Measurements from ENCODE around the gene THADA. TPM values are rescaled to one million over a fixed set of nuclear protein-coding genes. Genes with fewer than 3 reads are reported as not detected.

The THADA gene
- total and polyA plus RNA-seq, 2 donors, result 11.8 to 20.6 TPM

- DNase-seq (ENCODE audit: low read depth in 6 of 9, low spot score in 9 of 9), result peak in 6 of 9 donors; percentile 10 to 63 (median 33)
- Histone ChIP-seq H3K4me1 (ENCODE audit: control insufficient read depth in 2 of 2, insufficient read depth in 2 of 2, low read length in 2 of 2) (no peaks in the 10 kb centered on the region), H3K36me3 (ENCODE audit: control insufficient read depth in 2 of 2, insufficient read depth in 2 of 2, low read length in 1 of 2) (peaks cover 31 to 50% of the 10 kb centered on the region in 2 donors), H3K4me3 (ENCODE audit: low read length in 2 of 2) (no peak overlapping the region), H3K27me3 (ENCODE audit: control insufficient read depth in 2 of 2, insufficient read depth in 1 of 2, low read length in 1 of 2) (no peaks in the 10 kb centered on the region), H3K9me3 (ENCODE audit: control insufficient read depth in 2 of 2, insufficient read depth in 1 of 2, low read length in 1 of 2) (no peaks in the 10 kb centered on the region), H3K27ac (ENCODE audit: low read depth in 1 of 2, low read length in 1 of 2) (peak overlapping the region in 1 of 2 donors; percentile 13)
- WGBS, result 69% methylated on average over 8 of the region's 8 CpGs
Observed at GRCh38 chr2:43576981-43577892, 18.6 kb downstream of the THADA start.

DNA sequence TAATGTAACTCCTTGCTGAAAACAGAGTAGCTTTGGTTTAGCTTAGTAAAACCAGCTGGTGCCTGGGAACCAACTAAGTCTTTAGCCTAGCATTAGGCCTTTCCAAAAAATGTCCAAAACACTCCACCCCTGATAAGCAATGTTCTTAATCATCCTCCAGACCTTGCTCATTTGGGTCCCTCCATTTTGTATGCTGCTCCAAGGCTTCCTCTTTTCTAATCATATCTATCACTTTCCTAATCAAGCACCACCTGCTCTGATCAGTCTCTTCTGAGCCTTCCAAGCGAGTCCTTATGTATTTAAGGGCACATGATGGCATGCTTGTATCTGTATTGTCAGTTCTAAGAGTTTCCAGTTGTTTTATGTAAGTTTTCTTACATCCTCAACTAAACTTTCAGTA, 23.6 kb downstream of the THADA start:
- no peaks in the 10 kb centered on the region for H3K9me3 ChIP-seq (ENCODE audit: control insufficient read depth in 2 of 2, insufficient read depth in 1 of 2, low read length in 1 of 2)
- WGBS, result 52% methylated on average over 1 of the region's 1 CpG
- H3K4me1 ChIP-seq (ENCODE audit: control insufficient read depth in 2 of 2, insufficient read depth in 2 of 2, low read length in 2 of 2), result no peaks in the 10 kb centered on the region
- no peak overlapping the region for H3K27ac ChIP-seq (ENCODE audit: low read depth in 1 of 2, low read length in 1 of 2)
- H3K36me3 ChIP-seq (ENCODE audit: control insufficient read depth in 2 of 2, insufficient read depth in 2 of 2, low read length in 1 of 2), result peaks cover 31 to 60% of the 10 kb centered on the region in 2 donors
- DNase-seq (ENCODE audit: low read depth in 6 of 9, low spot score in 9 of 9), result no peak
- H3K27me3 ChIP-seq (ENCODE audit: control insufficient read depth in 2 of 2, insufficient read depth in 1 of 2, low read length in 1 of 2), result no peaks in the 10 kb centered on the region
- H3K4me3 ChIP-seq (ENCODE audit: low read length in 2 of 2), result no peak overlapping the region

GRCh38 chr2:43569921-43570320, 25.9 kb downstream of the THADA start:
- no peak for DNase-seq (ENCODE audit: low read depth in 6 of 9, low spot score in 9 of 9)
- Histone ChIP-seq H3K4me3 (ENCODE audit: low read length in 2 of 2) (no peak overlapping the region), H3K4me1 (ENCODE audit: control insufficient read depth in 2 of 2, insufficient read depth in 2 of 2, low read length in 2 of 2) (no peaks in the 10 kb centered on the region), H3K27ac (ENCODE audit: low read depth in 1 of 2, low read length in 1 of 2) (no peak overlapping the region), H3K27me3 (ENCODE audit: control insufficient read depth in 2 of 2, insufficient read depth in 1 of 2, low read length in 1 of 2) (no peaks in the 10 kb centered on the region), H3K9me3 (ENCODE audit: control insufficient read depth in 2 of 2, insufficient read depth in 1 of 2, low read length in 1 of 2) (no peaks in the 10 kb centered on the region), H3K36me3 (ENCODE audit: control insufficient read depth in 2 of 2, insufficient read depth in 2 of 2, low read length in 1 of 2) (peaks cover 27 to 51% of the 10 kb centered on the region in 2 donors)
- WGBS, result 95% methylated on average over 3 of the region's 3 CpGs

- 98% methylated on average over 1 of the region's 1 CpG for WGBS
Observed at GRCh38 chr2:43568228-43568627, 27.6 kb downstream of the THADA start.

DNA sequence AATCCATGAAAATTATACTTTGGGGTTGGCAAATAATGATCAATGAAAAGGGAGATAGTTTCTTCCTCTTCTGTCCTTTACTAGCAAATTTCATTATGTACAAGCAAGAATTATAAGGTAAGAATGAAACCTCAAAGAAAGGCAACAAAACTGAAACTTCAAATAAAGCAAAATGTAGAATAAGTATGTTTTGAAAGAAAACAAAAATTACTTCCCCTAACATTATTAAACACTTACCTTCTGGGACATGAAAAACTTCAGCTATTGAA, 29.4 kb downstream of the THADA start:
- no peak overlapping the region for H3K27ac ChIP-seq (ENCODE audit: low read depth in 1 of 2, low read length in 1 of 2)
- H3K9me3 ChIP-seq (ENCODE audit: control insufficient read depth in 2 of 2, insufficient read depth in 1 of 2, low read length in 1 of 2), result no peaks in the 10 kb centered on the region
- no peak overlapping the region for H3K4me3 ChIP-seq (ENCODE audit: low read length in 2 of 2)
- H3K36me3 ChIP-seq (ENCODE audit: control insufficient read depth in 2 of 2, insufficient read depth in 2 of 2, low read length in 1 of 2), result peaks cover 12 to 38% of the 10 kb centered on the region in 2 donors
- H3K4me1 ChIP-seq (ENCODE audit: control insufficient read depth in 2 of 2, insufficient read depth in 2 of 2, low read length in 2 of 2), result no peaks in the 10 kb centered on the region
- DNase-seq (ENCODE audit: low read depth in 6 of 9, low spot score in 9 of 9), result no peak
- H3K27me3 ChIP-seq (ENCODE audit: control insufficient read depth in 2 of 2, insufficient read depth in 1 of 2, low read length in 1 of 2), result no peaks in the 10 kb centered on the region

More at GRCh38 chr2:43568228-43568627, 27.6 kb downstream of the THADA start:
- no peaks in the 10 kb centered on the region for H3K27me3 ChIP-seq (ENCODE audit: control insufficient read depth in 2 of 2, insufficient read depth in 1 of 2, low read length in 1 of 2)
- H3K9me3 ChIP-seq (ENCODE audit: control insufficient read depth in 2 of 2, insufficient read depth in 1 of 2, low read length in 1 of 2), result no peaks in the 10 kb centered on the region
- no peak overlapping the region for H3K4me3 ChIP-seq (ENCODE audit: low read length in 2 of 2)
- DNase-seq (ENCODE audit: low read depth in 6 of 9, low spot score in 9 of 9), result no peak
- H3K27ac ChIP-seq (ENCODE audit: low read depth in 1 of 2, low read length in 1 of 2), result no peak overlapping the region
- no peaks in the 10 kb centered on the region for H3K4me1 ChIP-seq (ENCODE audit: control insufficient read depth in 2 of 2, insufficient read depth in 2 of 2, low read length in 2 of 2)
- H3K36me3 ChIP-seq (ENCODE audit: control insufficient read depth in 2 of 2, insufficient read depth in 2 of 2, low read length in 1 of 2), result peaks cover 23 to 47% of the 10 kb centered on the region in 2 donors

GRCh38 chr2:43563679-43564078, 32.2 kb downstream of the THADA start:
- Histone ChIP-seq H3K36me3 (ENCODE audit: control insufficient read depth in 2 of 2, insufficient read depth in 2 of 2, low read length in 1 of 2) (peaks cover 9 to 29% of the 10 kb centered on the region in 2 donors), H3K9me3 (ENCODE audit: control insufficient read depth in 2 of 2, insufficient read depth in 1 of 2, low read length in 1 of 2) (no peaks in the 10 kb centered on the region), H3K27ac (ENCODE audit: low read depth in 1 of 2, low read length in 1 of 2) (no peak overlapping the region), H3K27me3 (ENCODE audit: control insufficient read depth in 2 of 2, insufficient read depth in 1 of 2, low read length in 1 of 2) (no peaks in the 10 kb centered on the region), H3K4me1 (ENCODE audit: control insufficient read depth in 2 of 2, insufficient read depth in 2 of 2, low read length in 2 of 2) (no peaks in the 10 kb centered on the region), H3K4me3 (ENCODE audit: low read length in 2 of 2) (no peak overlapping the region)
- no peak for DNase-seq (ENCODE audit: low read depth in 6 of 9, low spot score in 9 of 9)
- WGBS, result 98% methylated on average over 2 of the region's 2 CpGs

GRCh38 chr2:43560231-43560547, 35.6 kb downstream of the THADA start:
- WGBS, result 94% methylated on average over 2 of the region's 2 CpGs
- H3K36me3 ChIP-seq (ENCODE audit: control insufficient read depth in 2 of 2, insufficient read depth in 2 of 2, low read length in 1 of 2), result peaks cover 12 to 41% of the 10 kb centered on the region in 2 donors
- no peaks in the 10 kb centered on the region for H3K9me3 ChIP-seq (ENCODE audit: control insufficient read depth in 2 of 2, insufficient read depth in 1 of 2, low read length in 1 of 2)
- H3K27me3 ChIP-seq (ENCODE audit: control insufficient read depth in 2 of 2, insufficient read depth in 1 of 2, low read length in 1 of 2), result no peaks in the 10 kb centered on the region
- no peak overlapping the region for H3K4me3 ChIP-seq (ENCODE audit: low read length in 2 of 2)
- DNase-seq (ENCODE audit: low read depth in 6 of 9, low spot score in 9 of 9), result no peak
- H3K27ac ChIP-seq (ENCODE audit: low read depth in 1 of 2, low read length in 1 of 2), result no peak overlapping the region
- no peaks in the 10 kb centered on the region for H3K4me1 ChIP-seq (ENCODE audit: control insufficient read depth in 2 of 2, insufficient read depth in 2 of 2, low read length in 2 of 2)

DNA sequence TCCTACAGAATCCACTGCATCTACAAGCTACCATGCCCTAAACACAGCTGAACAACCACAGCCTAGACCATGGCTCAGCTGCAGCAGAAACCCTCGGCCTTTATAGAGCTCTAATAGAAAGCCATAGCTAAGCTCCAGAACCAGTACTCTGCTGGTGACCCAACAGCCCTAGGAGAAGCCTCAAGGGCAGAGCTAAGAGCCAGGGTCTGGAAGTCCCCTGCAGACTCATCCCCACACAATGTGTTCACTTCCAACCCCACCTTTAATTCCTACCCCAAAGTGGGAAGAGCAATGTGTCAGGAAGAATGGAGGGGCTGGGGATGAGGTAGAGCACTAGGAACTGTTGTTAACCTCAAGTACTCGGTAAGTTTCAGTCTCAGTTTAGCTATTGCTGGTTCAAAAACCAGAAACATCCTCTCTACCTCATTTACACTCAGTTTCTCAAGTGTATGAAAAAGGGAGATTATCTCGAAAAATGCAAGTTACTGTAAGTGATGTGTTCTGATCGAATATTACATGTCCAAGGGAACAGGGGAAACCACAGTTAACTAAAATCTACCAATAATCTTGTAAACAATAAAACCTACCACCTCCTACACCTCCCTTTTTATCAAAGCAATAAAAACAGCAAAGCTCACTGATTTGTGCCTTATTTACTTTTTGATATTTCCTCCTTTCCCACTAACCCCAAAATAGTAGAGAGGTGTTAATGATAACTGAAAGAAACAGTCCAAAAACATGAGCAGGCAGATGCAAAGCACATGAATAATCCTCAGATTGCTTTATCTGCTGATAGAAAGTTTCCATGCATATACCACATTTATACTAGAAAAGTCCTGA, 36.2 kb downstream of the THADA start:
- no peak overlapping the region for H3K27ac ChIP-seq (ENCODE audit: low read depth in 1 of 2, low read length in 1 of 2)
- WGBS, result 95% methylated on average over 4 of the region's 4 CpGs
- no peaks in the 10 kb centered on the region for H3K27me3 ChIP-seq (ENCODE audit: control insufficient read depth in 2 of 2, insufficient read depth in 1 of 2, low read length in 1 of 2)
- DNase-seq (ENCODE audit: low read depth in 6 of 9, low spot score in 9 of 9), result no peak
- H3K4me3 ChIP-seq (ENCODE audit: low read length in 2 of 2), result no peak overlapping the region
- H3K9me3 ChIP-seq (ENCODE audit: control insufficient read depth in 2 of 2, insufficient read depth in 1 of 2, low read length in 1 of 2), result no peaks in the 10 kb centered on the region
- no peaks in the 10 kb centered on the region for H3K4me1 ChIP-seq (ENCODE audit: control insufficient read depth in 2 of 2, insufficient read depth in 2 of 2, low read length in 2 of 2)
- H3K36me3 ChIP-seq (ENCODE audit: control insufficient read depth in 2 of 2, insufficient read depth in 2 of 2, low read length in 1 of 2), result peaks cover 12 to 44% of the 10 kb centered on the region in 2 donors

- Histone ChIP-seq H3K9me3 (ENCODE audit: control insufficient read depth in 2 of 2, insufficient read depth in 1 of 2, low read length in 1 of 2) (no peaks in the 10 kb centered on the region), H3K27me3 (ENCODE audit: control insufficient read depth in 2 of 2, insufficient read depth in 1 of 2, low read length in 1 of 2) (no peaks in the 10 kb centered on the region), H3K4me3 (ENCODE audit: low read length in 2 of 2) (no peak overlapping the region), H3K27ac (ENCODE audit: low read depth in 1 of 2, low read length in 1 of 2) (peak overlapping the region in 1 of 2 donors; percentile 20), H3K36me3 (ENCODE audit: control insufficient read depth in 2 of 2, insufficient read depth in 2 of 2, low read length in 1 of 2) (peaks cover 12 to 48% of the 10 kb centered on the region in 2 donors), H3K4me1 (ENCODE audit: control insufficient read depth in 2 of 2, insufficient read depth in 2 of 2, low read length in 2 of 2) (no peaks in the 10 kb centered on the region)
- WGBS, result 98% methylated on average over 1 of the region's 1 CpG
- DNase-seq (ENCODE audit: low read depth in 6 of 9, low spot score in 9 of 9), result no peak
Observed at GRCh38 chr2:43557196-43557595, 38.6 kb downstream of the THADA start.
